Regular cardiac myocyte (primary cell): ENCODE measurements around the gene TMCO6. TPM values are rescaled to one million over a fixed set of nuclear protein-coding genes. Genes with fewer than 3 reads are reported as not detected.

Source experiments
- total RNA-seq: library from RNA; depleted of rRNA; stranded (reverse); fragments of >200 nt; gene quantifications from 2 replicates; pipeline ENCODE4 v1.2.3, GENCODE V29; 2014

Gene TMCO6
- 7.6 and 14.0 TPM in 2 replicates for total RNA-seq

DNA sequence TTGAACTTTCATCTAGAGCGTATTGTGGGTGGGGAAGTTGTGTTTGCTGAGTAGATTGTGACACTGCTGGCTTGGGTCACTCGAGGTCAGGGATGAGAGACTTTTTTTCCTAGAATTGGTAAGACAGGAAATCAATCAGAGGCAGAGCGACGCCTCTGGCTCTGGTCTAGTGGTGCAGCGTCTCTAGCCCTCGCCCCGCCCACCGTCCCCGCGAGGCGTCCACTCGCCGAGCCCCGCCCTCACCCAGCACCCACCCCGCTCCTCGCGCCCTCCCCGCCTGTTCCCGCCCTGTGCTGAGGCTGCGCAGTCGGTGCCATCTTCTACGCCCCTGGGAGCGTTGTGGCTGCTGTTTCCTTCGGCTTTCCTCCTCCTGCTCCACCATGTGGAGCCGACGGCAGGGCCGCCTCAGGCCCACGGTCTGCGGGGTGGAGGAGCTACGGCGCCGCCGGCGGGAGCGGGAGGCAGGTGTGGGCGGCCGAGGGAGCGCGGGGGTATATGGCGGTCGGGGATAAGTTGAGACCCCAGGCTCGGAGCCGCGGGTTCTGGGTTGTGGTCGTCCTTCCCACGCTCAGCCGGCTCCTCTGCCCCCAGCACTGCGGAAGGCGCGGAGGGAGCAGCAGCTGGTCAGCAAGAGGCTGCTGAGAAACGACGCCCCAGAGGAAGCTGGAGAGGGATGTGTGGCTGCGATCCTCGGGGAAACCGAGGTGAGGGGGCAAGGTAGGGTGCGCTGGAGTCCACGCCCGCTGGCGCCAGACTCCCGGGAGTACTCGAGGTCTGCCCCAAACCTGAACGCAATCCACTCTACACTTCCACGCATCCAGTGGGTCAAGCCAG lies at the start of gene TMCO6:
TSS of gene TMCO6 (plus strand) at position 304 of the 834 bp plus-strand sequence. CDS start at position 381, 77 bp downstream.

DNA sequence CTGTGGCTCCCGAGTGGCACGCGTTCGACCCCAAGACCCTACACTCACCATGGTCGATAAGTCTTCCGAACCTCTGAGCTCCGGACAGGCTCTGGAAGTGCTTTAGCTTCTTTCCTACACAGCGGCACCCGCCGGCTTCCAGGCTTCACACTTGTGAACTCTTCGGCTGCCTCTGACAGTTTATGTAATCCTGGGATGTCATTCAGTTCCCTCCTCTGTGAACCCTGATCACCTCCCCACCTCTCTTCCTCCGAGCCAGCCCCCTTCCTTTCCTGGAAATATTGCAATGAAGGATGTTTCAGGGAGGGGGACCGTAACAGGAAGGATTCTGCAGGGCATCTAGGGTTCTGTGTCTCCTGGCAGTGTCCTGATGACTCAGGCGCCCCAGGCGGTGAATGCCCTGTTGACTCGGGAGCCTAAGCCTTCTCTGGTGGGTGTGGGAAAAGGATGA lies 6.2 kb upstream of the TMCO6 start, which contains the start of gene CD14:
TSS of gene CD14 (minus strand) at position 155 of the 451 bp plus-strand sequence. CDS start at position 51, 104 bp downstream.

DNA sequence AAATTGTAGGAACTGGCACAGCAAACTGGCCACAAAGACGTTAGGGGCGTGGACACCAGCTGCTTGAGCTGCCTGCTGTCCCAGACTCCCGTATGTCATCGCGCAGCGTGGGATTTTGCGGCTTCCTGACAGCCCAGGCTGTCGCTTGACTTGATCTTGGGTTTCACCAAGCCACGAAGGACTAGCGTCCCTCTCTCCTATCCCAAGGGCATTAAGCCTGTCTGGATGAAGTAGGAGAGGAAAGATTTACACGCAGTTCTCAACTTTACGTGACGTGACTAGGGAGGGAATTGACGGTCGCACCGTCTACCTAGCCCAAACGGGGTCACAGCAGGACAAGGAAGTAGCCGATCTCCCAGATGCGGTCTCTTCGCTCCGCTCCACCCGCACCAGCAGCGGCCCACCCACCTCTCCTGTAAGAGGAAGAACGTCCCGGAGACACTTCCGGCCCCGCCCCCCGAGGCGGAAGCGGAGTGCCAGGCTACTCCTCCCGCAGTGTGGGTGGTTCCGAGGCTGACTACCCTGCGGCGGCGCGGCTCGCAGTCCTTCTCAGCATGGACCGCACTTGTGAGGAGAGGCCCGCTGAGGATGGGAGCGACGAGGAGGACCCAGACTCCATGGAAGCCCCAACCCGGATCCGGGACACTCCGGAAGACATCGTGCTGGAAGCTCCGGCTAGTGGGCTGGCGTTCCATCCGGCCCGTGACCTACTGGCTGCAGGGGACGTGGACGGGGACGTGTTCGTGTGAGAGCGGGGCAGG lies 25.3 kb downstream of the TMCO6 start, which contains the start of gene WDR55:
TSS of gene WDR55 (plus strand) at position 546 of the 761 bp plus-strand sequence. CDS start at position 555, 9 bp downstream.

DNA sequence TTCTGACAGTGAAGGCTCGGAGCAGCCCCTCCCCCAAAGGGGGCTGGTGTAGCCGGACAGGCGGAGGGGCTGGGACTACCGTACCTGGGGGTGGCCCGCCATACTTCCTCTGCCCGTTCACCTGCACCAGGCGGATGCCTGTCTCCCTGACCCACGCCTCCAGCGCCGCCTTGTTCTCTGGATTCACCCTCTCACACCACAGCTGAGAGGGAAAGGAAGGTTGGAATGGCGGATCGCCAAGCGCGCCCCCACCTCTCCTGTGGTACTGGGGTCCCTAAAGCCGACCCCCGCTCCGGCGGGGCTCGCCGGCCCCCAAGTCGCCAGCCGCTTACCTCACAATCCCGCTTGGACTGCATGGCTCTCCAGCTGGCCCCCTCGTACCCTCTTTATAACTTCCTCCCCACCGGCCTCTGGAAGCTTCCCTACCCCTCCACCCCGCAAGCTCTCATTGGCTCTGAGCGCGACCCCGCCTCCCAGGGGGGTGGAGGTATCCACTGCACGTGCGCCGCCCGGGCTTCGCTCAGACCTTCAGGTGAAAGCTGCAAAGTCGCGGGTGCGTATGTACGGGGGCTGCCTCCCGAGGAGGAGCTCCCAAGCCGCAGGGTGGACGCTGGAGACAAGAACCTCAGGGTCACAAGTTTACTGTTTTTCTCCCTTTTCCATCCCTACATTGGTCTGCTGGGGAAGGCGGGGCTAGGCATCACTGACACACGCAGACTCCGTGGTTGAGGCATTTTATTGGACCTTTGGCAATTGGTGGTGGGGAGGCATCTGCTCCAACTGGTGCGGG lies 34.1 kb downstream of the TMCO6 start, which contains the start of gene DND1:
TSS of gene DND1 (minus strand) at position 390 of the 790 bp plus-strand sequence. CDS start at position 356, 34 bp downstream.

GRCh38 chr5:140690941-140691924 lies 52.0 kb downstream of the TMCO6 start, which contains the start of the genes HARS1 and HARS2:
Gene HARS1, minus strand, starts transcription at chr5:140691370. Its CDS starts 66 bp downstream, at chr5:140691304.
Gene HARS2, plus strand, starts transcription at chr5:140691455. Its CDS starts 194 bp downstream, at chr5:140691649.

Other genes with a start within 250 kb of the TMCO6 start
- 34.1 and 53.0 TPM in 2 replicates for gene ANKHD1, start 237.6 kb upstream of the TMCO6 start, total RNA-seq
- gene EIF4EBP3, start 91.8 kb upstream of the TMCO6 start, total RNA-seq = 0.58 TPM in 1 of 2 replicates, not detected in the other
- 36.9 and 69.4 TPM in 2 replicates for gene SRA1, start 82.0 kb upstream of the TMCO6 start, total RNA-seq
- gene APBB3, start 74.9 kb upstream of the TMCO6 start, total RNA-seq = 8.6 and 31.3 TPM in 2 replicates
- 9.6 and 28.0 TPM in 2 replicates for gene SLC35A4, start 74.6 kb upstream of the TMCO6 start, total RNA-seq
- gene CD14, start 6.3 kb upstream of the TMCO6 start, total RNA-seq = 3.3 and 25.1 TPM in 2 replicates
- gene NDUFA2, start 8.2 kb downstream of the TMCO6 start, total RNA-seq = 42.6 and 46.5 TPM in 2 replicates
- 93.6 and 125 TPM in 2 replicates for gene IK, start 8.4 kb downstream of the TMCO6 start, total RNA-seq
- gene WDR55, start 25.5 kb downstream of the TMCO6 start, total RNA-seq = 31.3 and 53.9 TPM in 2 replicates
- 0.28 TPM in 1 of 2 replicates, not detected in the other for gene DND1, start 34.1 kb downstream of the TMCO6 start, total RNA-seq
- gene HARS1, start 51.9 kb downstream of the TMCO6 start, total RNA-seq = 50.5 and 125 TPM in 2 replicates
- 27.8 and 29.9 TPM in 2 replicates for gene HARS2, start 52.0 kb downstream of the TMCO6 start, total RNA-seq
- 72.7 and 81.1 TPM in 2 replicates for gene ZMAT2, start 61.0 kb downstream of the TMCO6 start, total RNA-seq
- gene PCDHA1, start 146.7 kb downstream of the TMCO6 start, total RNA-seq = 0.28 TPM in 1 of 2 replicates, not detected in the other
- gene PCDHA2, start 155.4 kb downstream of the TMCO6 start, total RNA-seq = under 0.01 TPM in 2 replicates
- gene PCDHA3, start 161.6 kb downstream of the TMCO6 start, total RNA-seq = 0.19 and 1.1 TPM in 2 replicates
- 0.19 and 0.85 TPM in 2 replicates for gene PCDHA4, start 167.6 kb downstream of the TMCO6 start, total RNA-seq
- gene PCDHA5, start 182.2 kb downstream of the TMCO6 start, total RNA-seq = under 0.01 TPM in 2 replicates
- gene PCDHA6, start 188.5 kb downstream of the TMCO6 start, total RNA-seq = 0.38 and 3.1 TPM in 2 replicates
- gene PCDHA7, start 194.8 kb downstream of the TMCO6 start, total RNA-seq = 0.58 and 2.5 TPM in 2 replicates
- gene PCDHA8, start 201.7 kb downstream of the TMCO6 start, total RNA-seq = under 0.01 TPM in 2 replicates
- gene PCDHA9, start 208.9 kb downstream of the TMCO6 start, total RNA-seq = under 0.01 TPM in 2 replicates
- 0.19 and 0.28 TPM in 2 replicates for gene PCDHA10, start 216.4 kb downstream of the TMCO6 start, total RNA-seq
- under 0.01 and 0.28 TPM in 2 replicates for gene PCDHA11, start 229.5 kb downstream of the TMCO6 start, total RNA-seq
- gene PCDHA12, start 235.9 kb downstream of the TMCO6 start, total RNA-seq = 0.28 TPM in 1 of 2 replicates, not detected in the other
- gene PCDHA13, start 242.7 kb downstream of the TMCO6 start, total RNA-seq = under 0.01 TPM in 1 of 2 replicates, not detected in the other